C4-2B (cell line): ENCODE results near the gene RNF213.

ENCODE experiments used
- H3K27ac ChIP-seq: fragments of 450-650 bp; 2 replicates; pipeline ENCODE4 v1.5.1; 2017
- ZFX ChIP-seq: fragments of 450-650 bp; IDR thresholded peaks from 2 replicates; pipeline ENCODE4 v1.6.1; 2017
- TF ChIP-seq, protein P1 (sequence below): fragments of 450-650 bp; conservative IDR thresholded peaks from 2 replicates; pipeline ENCODE4 v1.5.1; 2017; ENCODE audit warnings: mild to moderate bottlenecking

RNF213 gene

DNA sequence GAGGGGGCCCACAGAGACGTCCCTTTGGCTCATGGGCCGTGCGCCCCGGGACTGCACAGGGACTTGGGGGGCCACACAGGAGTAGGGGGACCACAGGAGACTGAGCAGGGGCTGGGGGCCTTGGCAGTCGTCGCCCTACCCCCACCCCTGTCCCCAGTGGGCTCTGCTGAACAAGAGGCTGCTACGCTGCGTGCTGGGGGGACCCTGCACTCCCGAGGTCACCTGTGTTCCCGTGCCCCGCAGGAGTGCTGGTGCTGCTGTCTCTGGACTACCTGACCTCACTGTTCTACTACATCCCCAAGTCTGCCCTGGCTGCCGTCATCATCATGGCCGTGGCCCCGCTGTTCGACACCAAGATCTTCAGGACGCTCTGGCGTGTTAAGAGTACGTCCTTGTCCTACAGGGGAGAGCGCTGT lies 14.4 kb upstream of the RNF213 start:
- TF ChIP-seq, protein P1, sequence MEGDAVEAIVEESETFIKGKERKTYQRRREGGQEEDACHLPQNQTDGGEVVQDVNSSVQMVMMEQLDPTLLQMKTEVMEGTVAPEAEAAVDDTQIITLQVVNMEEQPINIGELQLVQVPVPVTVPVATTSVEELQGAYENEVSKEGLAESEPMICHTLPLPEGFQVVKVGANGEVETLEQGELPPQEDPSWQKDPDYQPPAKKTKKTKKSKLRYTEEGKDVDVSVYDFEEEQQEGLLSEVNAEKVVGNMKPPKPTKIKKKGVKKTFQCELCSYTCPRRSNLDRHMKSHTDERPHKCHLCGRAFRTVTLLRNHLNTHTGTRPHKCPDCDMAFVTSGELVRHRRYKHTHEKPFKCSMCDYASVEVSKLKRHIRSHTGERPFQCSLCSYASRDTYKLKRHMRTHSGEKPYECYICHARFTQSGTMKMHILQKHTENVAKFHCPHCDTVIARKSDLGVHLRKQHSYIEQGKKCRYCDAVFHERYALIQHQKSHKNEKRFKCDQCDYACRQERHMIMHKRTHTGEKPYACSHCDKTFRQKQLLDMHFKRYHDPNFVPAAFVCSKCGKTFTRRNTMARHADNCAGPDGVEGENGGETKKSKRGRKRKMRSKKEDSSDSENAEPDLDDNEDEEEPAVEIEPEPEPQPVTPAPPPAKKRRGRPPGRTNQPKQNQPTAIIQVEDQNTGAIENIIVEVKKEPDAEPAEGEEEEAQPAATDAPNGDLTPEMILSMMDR = no peak
- TF ChIP-seq ZFX = no peak
- H3K27ac ChIP-seq = no peak overlapping the region

DNA sequence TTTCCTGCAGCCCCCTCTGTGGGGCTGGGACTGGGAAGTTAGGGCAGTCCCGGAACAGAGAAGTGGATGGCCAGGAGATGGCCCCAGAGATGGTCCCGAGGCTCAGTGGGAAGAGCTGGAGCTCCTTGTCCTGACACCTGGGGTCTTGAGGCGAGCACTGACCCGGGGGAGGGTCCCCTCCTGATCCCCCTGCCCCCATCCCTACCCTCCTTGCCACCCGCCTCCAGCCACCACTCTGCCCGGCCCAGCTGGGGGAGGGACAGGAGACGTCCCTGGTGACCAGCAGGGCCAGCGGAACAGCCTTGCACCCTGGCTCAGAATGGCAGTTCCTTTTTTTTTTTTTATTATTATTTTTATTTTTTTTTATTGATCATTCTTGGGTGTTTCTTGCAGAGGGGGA lies 13.9 kb upstream of the RNF213 start:
- H3K27ac ChIP-seq = no peak overlapping the region
- no peak for TF ChIP-seq ZFX
- TF ChIP-seq, protein P1 = no peak

DNA sequence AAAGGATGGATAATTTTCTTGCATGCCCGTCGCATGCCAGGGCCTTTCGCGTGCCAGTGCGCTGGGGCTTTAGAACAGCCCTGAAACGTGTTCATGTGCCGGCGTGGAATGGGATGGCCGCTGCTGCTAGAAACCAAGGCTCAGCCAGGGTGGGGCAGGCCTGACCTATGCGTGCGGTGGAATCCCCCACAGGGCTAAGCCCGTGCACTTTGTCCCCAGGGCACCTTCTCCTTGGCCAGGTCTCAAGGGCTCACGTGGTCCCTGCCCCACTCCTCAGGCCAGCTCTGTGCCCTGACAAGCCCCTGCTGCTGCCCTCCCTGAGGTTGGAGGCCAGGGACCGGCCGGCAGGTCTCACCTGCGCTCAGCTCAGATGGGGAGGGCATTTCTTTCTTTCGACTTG lies 13.1 kb upstream of the RNF213 start:
- H3K27ac ChIP-seq = no peak overlapping the region
- no peak for TF ChIP-seq ZFX
- TF ChIP-seq, protein P1 = no peak

DNA sequence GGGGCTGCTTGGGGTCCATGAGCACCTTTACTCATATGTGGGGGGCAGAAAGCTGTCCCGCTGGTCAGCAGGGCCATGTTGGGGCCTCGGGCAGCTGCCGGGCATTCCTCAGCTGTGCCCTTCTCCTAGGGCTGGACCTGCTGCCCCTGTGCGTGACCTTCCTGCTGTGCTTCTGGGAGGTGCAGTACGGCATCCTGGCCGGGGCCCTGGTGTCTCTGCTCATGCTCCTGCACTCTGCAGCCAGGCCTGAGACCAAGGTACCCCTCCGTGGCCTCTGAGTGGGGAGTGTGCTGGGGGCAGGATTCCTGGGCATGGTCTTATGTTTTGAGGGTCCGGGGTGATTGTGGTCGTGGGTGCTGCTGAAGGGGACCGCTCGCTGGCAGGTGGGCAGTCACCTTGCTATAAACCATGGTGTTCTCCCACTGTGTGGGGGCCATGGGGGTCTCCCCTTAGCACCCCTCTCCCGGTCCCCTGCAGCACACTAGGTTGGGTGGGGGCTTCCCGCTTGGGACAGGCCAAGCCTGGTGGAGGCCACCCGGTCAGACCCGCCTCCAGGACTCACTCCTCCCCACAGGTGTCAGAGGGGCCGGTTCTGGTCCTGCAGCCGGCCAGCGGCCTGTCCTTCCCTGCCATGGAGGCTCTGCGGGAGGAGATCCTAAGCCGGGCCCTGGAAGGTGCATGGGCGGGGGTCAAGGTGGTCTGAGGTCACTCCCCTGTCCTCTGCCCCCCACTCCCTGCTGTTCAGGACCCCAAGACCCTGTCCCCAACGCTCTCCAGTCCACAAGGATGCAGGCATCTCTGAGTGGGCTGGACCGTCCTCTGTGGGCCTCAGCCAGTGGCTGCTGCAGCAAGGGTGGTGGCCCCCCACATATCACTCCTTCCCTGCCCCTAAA lies 12.4 kb upstream of the RNF213 start:
- TF ChIP-seq, protein P1 = no peak
- TF ChIP-seq ZFX = no peak
- H3K27ac ChIP-seq = no peak overlapping the region

DNA sequence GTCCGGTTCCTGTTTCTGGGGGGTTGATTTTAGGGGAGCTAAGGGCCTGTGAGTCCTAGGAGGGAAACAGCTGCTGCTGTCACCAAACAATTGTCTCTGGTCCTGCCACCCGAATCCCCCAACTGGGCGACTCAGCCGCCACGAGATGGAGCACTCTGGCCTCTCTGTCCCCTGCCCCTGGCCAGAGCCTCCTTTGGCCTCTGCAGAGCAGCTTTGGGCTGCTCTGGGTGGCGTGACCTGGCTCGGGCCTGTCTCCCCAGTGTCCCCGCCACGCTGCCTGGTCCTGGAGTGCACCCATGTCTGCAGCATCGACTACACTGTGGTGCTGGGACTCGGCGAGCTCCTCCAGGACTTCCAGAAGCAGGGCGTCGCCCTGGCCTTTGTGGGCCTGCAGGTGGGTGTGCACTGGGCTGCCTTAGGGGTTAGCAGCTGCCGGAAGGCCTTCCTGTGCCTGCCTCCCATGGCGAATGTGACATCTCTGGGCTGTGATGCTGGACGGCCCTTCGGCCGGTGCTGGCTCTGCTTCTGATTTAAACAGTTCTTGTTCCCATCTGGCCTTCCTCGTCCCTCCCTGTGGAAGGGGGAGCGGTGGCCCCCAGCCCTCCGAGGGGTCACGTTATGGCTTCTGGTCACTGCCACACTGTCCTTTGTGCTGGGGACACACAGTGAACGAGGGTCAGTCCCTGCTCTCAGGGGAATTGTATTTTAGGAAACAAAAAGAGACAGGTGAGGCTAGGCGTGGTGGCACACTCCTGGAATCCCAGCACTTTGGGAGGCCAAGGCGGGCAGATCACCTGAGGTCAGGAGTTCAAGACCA lies 11.6 kb upstream of the RNF213 start:
- no peak overlapping the region for H3K27ac ChIP-seq
- TF ChIP-seq ZFX = no peak
- TF ChIP-seq, protein P1 = no peak

DNA sequence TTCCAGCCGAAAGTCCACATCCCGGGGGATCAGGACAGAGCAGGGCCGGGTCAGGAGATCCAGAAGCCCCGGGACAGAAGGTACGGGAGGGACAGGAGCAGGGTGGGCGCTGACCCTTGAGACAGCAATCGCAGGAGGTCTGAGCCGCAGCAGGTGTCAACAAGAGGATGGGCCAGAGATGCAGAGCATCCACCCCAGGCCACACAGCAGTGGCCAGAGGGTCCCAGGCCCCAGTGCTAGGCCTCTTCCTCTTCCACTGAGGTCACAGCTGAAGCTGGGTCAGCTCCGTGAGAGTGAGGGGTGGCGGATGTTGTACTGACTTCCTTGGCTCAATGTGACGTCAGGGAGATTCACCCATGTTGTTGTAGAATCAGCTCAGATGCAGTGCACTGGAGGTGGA lies 8.7 kb upstream of the RNF213 start:
- no peak overlapping the region for H3K27ac ChIP-seq
- no peak for TF ChIP-seq ZFX
- TF ChIP-seq, protein P1 = no peak

DNA sequence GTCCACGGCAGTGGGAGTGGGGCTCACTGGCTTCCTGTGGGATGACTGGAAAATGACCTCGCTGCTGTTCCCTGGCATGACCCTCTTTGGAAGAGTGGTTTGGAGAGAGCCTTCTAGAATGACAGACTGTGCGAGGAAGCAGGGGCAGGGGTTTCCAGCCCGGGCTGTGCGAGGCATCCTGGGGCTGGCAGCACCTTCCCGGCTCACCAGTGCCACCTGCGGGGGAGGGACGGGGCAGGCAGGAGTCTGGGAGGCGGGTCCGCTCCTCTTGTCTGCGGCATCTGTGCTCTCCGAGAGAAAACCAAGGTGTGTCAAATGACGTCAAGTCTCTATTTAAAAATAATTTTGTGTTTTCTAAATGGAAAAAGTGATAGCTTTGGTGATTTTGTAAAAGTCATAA lies 7.8 kb upstream of the RNF213 start:
- H3K27ac ChIP-seq = 0 out of 2 replicates have a peak overlapping the region, but pooled peaks have one; percentile 3
- TF ChIP-seq ZFX = no peak
- TF ChIP-seq, protein P1 = peak; percentile 92
